Omental fat pad (tissue), 4 donors: ENCODE results near the gene MTMR3. TPM values are rescaled to one million over a fixed set of nuclear protein-coding genes. Genes with fewer than 3 reads are reported as not detected.

Experiments
- ATAC-seq: fragments of 150-250 bp; one replicate; pipeline ENCODE4 v1.9.1; 2016; ENCODE audit warnings: mild to moderate bottlenecking, moderate library complexity; ENCODE audit not compliant: low FRiP score
- DNase-seq: peaks from one replicate; pipeline ENCODE4 v3.0.0-alpha.2; 2019; ENCODE audit warnings: low spot score
- total RNA-seq, 4 donors: library from RNA; depleted of rRNA; stranded (reverse); fragments of >200 nt; gene quantifications; one replicate each; pipeline ENCODE4 v1.1.0, GENCODE V29; 2016
- TF ChIP-seq, protein P1 (sequence below), 3 donors: fragments of 450-650 bp; IDR thresholded peaks; one replicate each; pipeline ENCODE4 v1.5.1; 2016 to 2017; ENCODE audit warnings: antibody characterized with exemption in 3 of 3, mild to moderate bottlenecking in 3 of 3, moderate library complexity in 2 of 3

MTMR3 gene
- total RNA-seq, 4 donors from 2014 or later = 41.3 to 88.9 (median 53.2) TPM

DNA sequence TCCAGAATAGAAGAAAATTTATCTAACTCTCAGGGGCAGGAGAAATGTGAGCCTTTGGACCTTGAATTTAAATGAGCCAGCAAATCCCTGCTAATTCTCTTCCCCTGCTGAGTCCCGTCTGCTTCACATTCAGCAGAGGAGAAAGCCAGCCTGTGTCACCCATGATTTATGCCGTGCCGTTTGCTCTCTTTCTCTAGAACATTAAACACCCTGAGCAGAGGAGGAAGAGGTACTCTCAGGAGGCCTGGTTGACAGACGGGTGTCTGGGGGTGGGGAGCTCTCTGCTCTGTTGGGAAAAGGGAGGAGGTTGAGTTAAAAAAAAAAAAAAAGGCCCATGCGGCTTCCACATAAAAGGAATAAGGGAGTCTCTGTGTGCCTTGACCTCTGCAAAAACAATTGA, 11.3 kb upstream of the MTMR3 start:
- TF ChIP-seq, protein P1, sequence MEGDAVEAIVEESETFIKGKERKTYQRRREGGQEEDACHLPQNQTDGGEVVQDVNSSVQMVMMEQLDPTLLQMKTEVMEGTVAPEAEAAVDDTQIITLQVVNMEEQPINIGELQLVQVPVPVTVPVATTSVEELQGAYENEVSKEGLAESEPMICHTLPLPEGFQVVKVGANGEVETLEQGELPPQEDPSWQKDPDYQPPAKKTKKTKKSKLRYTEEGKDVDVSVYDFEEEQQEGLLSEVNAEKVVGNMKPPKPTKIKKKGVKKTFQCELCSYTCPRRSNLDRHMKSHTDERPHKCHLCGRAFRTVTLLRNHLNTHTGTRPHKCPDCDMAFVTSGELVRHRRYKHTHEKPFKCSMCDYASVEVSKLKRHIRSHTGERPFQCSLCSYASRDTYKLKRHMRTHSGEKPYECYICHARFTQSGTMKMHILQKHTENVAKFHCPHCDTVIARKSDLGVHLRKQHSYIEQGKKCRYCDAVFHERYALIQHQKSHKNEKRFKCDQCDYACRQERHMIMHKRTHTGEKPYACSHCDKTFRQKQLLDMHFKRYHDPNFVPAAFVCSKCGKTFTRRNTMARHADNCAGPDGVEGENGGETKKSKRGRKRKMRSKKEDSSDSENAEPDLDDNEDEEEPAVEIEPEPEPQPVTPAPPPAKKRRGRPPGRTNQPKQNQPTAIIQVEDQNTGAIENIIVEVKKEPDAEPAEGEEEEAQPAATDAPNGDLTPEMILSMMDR (IDR thresholded peaks at IDR 0.05) = no peak
- DNase-seq (no peak), ATAC-seq (no peak)

- ATAC-seq = no peak
- no peak for DNase-seq
- TF ChIP-seq, protein P1 (IDR thresholded peaks at IDR 0.05) = no peak
These were observed 10.7 kb upstream of the MTMR3 start for GRCh38 chr22:29872144-29872893.

GRCh38 chr22:29872989-29873388, 10.0 kb upstream of the MTMR3 start:
- TF ChIP-seq, protein P1 (IDR thresholded peaks at IDR 0.05) = no peak
- DNase-seq (no peak), ATAC-seq (no peak)

GRCh38 chr22:29873943-29874342, 9.0 kb upstream of the MTMR3 start:
- TF ChIP-seq, protein P1 (IDR thresholded peaks at IDR 0.05) = no peak
- no peak for ATAC-seq
- no peak for DNase-seq

DNA sequence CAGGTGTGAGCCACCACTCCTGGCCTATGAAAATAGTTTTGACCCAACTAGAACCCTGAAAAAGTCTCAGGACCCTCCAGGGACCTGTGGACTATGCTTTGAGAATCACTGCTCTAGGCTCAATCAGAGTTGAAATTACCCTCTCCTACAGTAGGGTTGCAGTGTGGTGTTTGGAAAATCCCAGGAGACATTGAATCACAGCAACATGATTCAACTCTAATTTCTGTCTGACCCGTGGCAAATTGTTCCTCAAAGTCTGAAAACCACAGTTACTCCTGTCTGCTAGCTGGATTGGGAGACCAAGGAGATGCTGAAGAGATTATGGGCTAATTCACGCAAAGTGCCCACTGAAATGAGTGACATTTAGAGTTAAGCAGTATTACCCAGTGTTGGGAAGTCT, 5.4 kb upstream of the MTMR3 start:
- ATAC-seq (no peak), DNase-seq (no peak)
- TF ChIP-seq, protein P1 (IDR thresholded peaks at IDR 0.05) = no peak

DNA sequence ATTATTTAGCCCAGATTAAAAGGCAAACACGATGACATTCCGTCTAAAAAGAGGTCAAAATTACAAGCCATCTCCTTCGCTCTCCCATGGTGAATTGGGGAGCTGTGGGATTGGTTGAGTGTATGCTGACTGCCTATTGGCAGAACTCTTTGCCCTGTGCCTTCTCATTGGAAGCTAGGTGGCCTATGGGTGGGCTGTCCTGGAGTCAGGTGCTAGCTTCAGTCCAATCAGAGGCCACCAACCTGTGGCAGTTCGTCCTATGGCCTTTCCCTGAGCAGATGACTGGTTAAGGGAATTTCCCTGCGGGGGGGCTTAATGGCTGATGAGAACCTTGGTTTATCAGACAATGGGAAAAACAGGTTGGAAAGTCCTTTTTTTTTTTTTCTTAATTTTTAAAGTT, 3.2 kb upstream of the MTMR3 start:
- TF ChIP-seq, protein P1 (IDR thresholded peaks at IDR 0.05) = no peak
- no peak for DNase-seq
- ATAC-seq = no peak

GRCh38 chr22:29882716-29883044, 294 bp upstream of the MTMR3 start:
- ATAC-seq (no peak), DNase-seq (no peak)
- TF ChIP-seq, protein P1 (IDR thresholded peaks at IDR 0.05) = no peak
